D721Med (cell line): ENCODE results near the gene AR.

ENCODE experiments used
- DNase-seq: peaks from one replicate; pipeline ENCODE4 v3.0.0; 2011; ENCODE audit warnings: low spot score; ENCODE audit not compliant: insufficient read length
- FAIRE-seq: peaks from 2 replicates; lab custom pipeline; 2011; peaks lifted over from hg19 to GRCh38; lab: Jason Lieb, UNC
- CTCF ChIP-seq: IDR thresholded peaks from 2 replicates; pipeline ENCODE4 v1.5.1; 2012; ENCODE audit warnings: mild to moderate bottlenecking, control low read depth; ENCODE audit not compliant: insufficient read depth; ENCODE audit errors: missing control alignments

AR gene

GRCh38 chrX:67714004-67714403 is 170.2 kb downstream of the AR start:
- DNase-seq, result no peak
- TF ChIP-seq CTCF, result no peak
- no peak for FAIRE-seq

- no peak for TF ChIP-seq CTCF
- FAIRE-seq, result no peak
- no peak for DNase-seq
Measured at GRCh38 chrX:67717571-67717970, 173.8 kb downstream of the AR start.

- TF ChIP-seq CTCF, result no peak
- no peak for FAIRE-seq
- no peak for DNase-seq
Measured at GRCh38 chrX:67718926-67719325, 175.1 kb downstream of the AR start.

DNA sequence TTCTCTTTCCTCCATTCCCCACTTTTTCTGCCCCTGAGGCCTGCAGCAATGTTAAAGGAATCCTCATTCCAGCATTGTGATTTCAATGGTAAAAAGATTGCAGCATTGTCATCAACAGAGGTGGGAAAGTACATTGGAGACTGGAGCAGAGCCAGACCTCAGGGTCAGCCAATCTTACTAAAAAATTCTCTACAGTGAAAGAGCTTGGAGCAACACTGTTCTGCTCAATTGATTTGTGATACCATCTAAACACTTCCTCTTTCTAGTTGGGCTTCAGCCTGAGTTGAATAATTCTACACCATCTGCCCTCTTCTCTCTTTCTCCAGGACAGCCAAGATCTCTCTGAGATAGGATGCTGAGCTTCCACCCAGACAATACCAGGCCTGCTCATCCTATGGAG is 176.5 kb downstream of the AR start:
- TF ChIP-seq CTCF, result no peak
- FAIRE-seq (no peak), DNase-seq (no peak)

GRCh38 chrX:67721321-67721720 is 177.5 kb downstream of the AR start:
- FAIRE-seq (no peak), DNase-seq (no peak)
- TF ChIP-seq CTCF, result no peak

GRCh38 chrX:67723580-67724351 is 179.9 kb downstream of the AR start:
- DNase-seq, result no peak

More at GRCh38 chrX:67723580-67724351, 179.9 kb downstream of the AR start:
- FAIRE-seq, result no peak
- no peak for TF ChIP-seq CTCF
